Keratinocyte (primary cell): ENCODE results near the gene FYTTD1. TPM values are rescaled to one million over a fixed set of nuclear protein-coding genes. Genes with fewer than 3 reads are reported as not detected.

Experiments used
- DNase-seq: peaks from one replicate; pipeline ENCODE4 v3.0.0-alpha.2; 2011; ENCODE audit warnings: low read depth, missing footprints, low spot score
- FAIRE-seq: peaks from 2 replicates; lab custom pipeline; 2011; peaks lifted over from hg19 to GRCh38; lab: Jason Lieb, UNC
- H2AFZ ChIP-seq: 2 replicates; pipeline ENCODE4 v1.6.0; 2012; ENCODE audit warnings: low read length, control low read depth, inconsistent platforms; ENCODE audit not compliant: control insufficient read depth
- H3K27ac ChIP-seq: 2 replicates; pipeline ENCODE4 v1.5.1; 2011; ENCODE audit warnings: low read length; ENCODE audit not compliant: control insufficient read depth, insufficient read depth
- H3K27me3 ChIP-seq: 3 replicates; pipeline ENCODE4 v1.6.0; 2011; ENCODE audit warnings: low read length; ENCODE audit not compliant: control insufficient read depth, insufficient read depth; ENCODE audit errors: extremely low read depth
- H3K36me3 ChIP-seq, 2 experiments: 2 replicates in 1 of 2; 3 replicates in 1 of 2; pipeline ENCODE4 v1.5.1; 2011; ENCODE audit warnings: low read length in 2 of 2, mild to moderate bottlenecking in 1 of 2; ENCODE audit not compliant: control insufficient read depth in 2 of 2, insufficient read depth in 2 of 2; ENCODE audit errors: extremely low read depth in 1 of 2
- H3K4me1 ChIP-seq: 3 replicates; pipeline ENCODE4 v1.5.1; 2011; ENCODE audit warnings: low read length; ENCODE audit not compliant: control insufficient read depth, insufficient read depth; ENCODE audit errors: extremely low read depth
- H3K4me2 ChIP-seq: 3 replicates; pipeline ENCODE4 v1.6.0; 2011; ENCODE audit warnings: low read depth, low read length; ENCODE audit not compliant: control insufficient read depth, insufficient read depth; ENCODE audit errors: extremely low read depth
- H3K4me3 ChIP-seq, 3 experiments: fragments of 200-600 bp in 1 of 3; sonication (generic) in 1 of 3; 2 replicates in 2 of 3; 3 replicates in 1 of 3; pipeline ENCODE4 v1.5.1; 2011 to 2016; ENCODE audit warnings: low read length in 3 of 3, mild to moderate bottlenecking in 3 of 3, control low read depth in 2 of 3, inconsistent platforms in 1 of 3, low read depth in 1 of 3, mixed read lengths in 1 of 3, mixed run types in 1 of 3, moderate library complexity in 1 of 3; ENCODE audit not compliant: control insufficient read depth in 2 of 3, insufficient read depth in 2 of 3; ENCODE audit errors: extremely low read depth in 1 of 3
- H3K79me2 ChIP-seq: 2 replicates; pipeline ENCODE4 v1.6.0; 2012; ENCODE audit warnings: low read length; ENCODE audit not compliant: control insufficient read depth, insufficient read depth
- H3K9ac ChIP-seq: 3 replicates; pipeline ENCODE4 v1.6.0; 2011; ENCODE audit warnings: low read length; ENCODE audit not compliant: control insufficient read depth, insufficient read depth; ENCODE audit errors: extremely low read depth
- H3K9me1 ChIP-seq: 3 replicates; pipeline ENCODE4 v1.6.0; 2011; ENCODE audit warnings: low read length; ENCODE audit not compliant: control insufficient read depth, insufficient read depth; ENCODE audit errors: extremely low read depth
- H3K9me3 ChIP-seq: 2 replicates; pipeline ENCODE4 v1.5.1; 2012; ENCODE audit warnings: low read depth, low read length; ENCODE audit not compliant: control insufficient read depth
- H4K20me1 ChIP-seq: 3 replicates; pipeline ENCODE4 v1.6.0; 2011; ENCODE audit warnings: low read length; ENCODE audit not compliant: control insufficient read depth, insufficient read depth; ENCODE audit errors: extremely low read depth
- EZH2 ChIP-seq: IDR thresholded peaks from one replicate; pipeline ENCODE4 v1.6.1; 2012; ENCODE audit warnings: inconsistent platforms, mild to moderate bottlenecking, low read length, moderate library complexity
- dilution Hi-C: fragments of 300-500 bp; cut with MboI; formaldehyde crosslinking; loops from one replicate; pipeline ENCODE4 v1.7.0; 2020; ENCODE audit warnings: low sequenced_read_pairs; ENCODE audit not compliant: extremely low pct_ligation_motif_present
- polyA plus RNA-seq, 5 experiments: library from polyadenylated mRNA; depleted of rRNA in 3 of 5; stranded (reverse) in 3 of 5; stranded (forward) in 1 of 5; unstranded in 1 of 5; fragments of >200 nt; gene quantifications; 1 replicate in 1 of 5; 2 replicates in 3 of 5; 3 replicates in 1 of 5; pipeline versions ENCODE4 v1.2.1 to v1.2.3, GENCODE V29; 2011 to 2012; ENCODE audit warnings: missing spikeins in 2 of 5, low read depth in 1 of 5, low replicate concordance in 1 of 5
- TF ChIP-seq, protein P1 (sequence below), 3 experiments: IDR thresholded peaks in 1 of 3; conservative IDR thresholded peaks in 1 of 3; optimal IDR thresholded peaks in 1 of 3; 2 replicates in 2 of 3; 3 replicates in 1 of 3; pipeline versions ENCODE3 to v1.5.1; 2011; ENCODE audit warnings: low read length in 3 of 3, mild to moderate bottlenecking in 3 of 3, moderate library complexity in 2 of 3, control low read depth in 1 of 3, inconsistent platforms in 1 of 3; ENCODE audit not compliant: insufficient read depth in 2 of 3; ENCODE audit errors: extremely low read depth in 1 of 3

FYTTD1 gene
- polyA plus RNA-seq, 1 donor (not counting 4 experiments of a cell fraction or from before 2014, with no cell fraction given), result 48.0 TPM

GRCh38 chr3:197810901-197811300, 61.2 kb downstream of the FYTTD1 start:
- dilution Hi-C loops, result no loop called here
- no peaks in the 10 kb centered on the region for H3K9me1 ChIP-seq
- H4K20me1 ChIP-seq, result no peaks in the 10 kb centered on the region
- H3K36me3 ChIP-seq, result peaks cover 0 to 3% of the 10 kb centered on the region in 2 experiments
- no peak overlapping the region for H3K9ac ChIP-seq
- no peak for DNase-seq
- peaks cover 6% of the 10 kb centered on the region for H3K4me1 ChIP-seq
- H3K9me3 ChIP-seq, result no peaks in the 10 kb centered on the region
- H3K4me3 ChIP-seq, result no peak overlapping the region
- no peak overlapping the region for H3K4me2 ChIP-seq
- H3K27me3 ChIP-seq, result no peaks in the 10 kb centered on the region
- TF ChIP-seq, protein P1, sequence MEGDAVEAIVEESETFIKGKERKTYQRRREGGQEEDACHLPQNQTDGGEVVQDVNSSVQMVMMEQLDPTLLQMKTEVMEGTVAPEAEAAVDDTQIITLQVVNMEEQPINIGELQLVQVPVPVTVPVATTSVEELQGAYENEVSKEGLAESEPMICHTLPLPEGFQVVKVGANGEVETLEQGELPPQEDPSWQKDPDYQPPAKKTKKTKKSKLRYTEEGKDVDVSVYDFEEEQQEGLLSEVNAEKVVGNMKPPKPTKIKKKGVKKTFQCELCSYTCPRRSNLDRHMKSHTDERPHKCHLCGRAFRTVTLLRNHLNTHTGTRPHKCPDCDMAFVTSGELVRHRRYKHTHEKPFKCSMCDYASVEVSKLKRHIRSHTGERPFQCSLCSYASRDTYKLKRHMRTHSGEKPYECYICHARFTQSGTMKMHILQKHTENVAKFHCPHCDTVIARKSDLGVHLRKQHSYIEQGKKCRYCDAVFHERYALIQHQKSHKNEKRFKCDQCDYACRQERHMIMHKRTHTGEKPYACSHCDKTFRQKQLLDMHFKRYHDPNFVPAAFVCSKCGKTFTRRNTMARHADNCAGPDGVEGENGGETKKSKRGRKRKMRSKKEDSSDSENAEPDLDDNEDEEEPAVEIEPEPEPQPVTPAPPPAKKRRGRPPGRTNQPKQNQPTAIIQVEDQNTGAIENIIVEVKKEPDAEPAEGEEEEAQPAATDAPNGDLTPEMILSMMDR (optimal IDR thresholded peaks at IDR 0.05 in 1 of 3, IDR thresholded peaks at IDR 0.05 in 1 of 3, conservative IDR thresholded peaks at IDR 0.05 in 1 of 3; ENCODE audit: extremely low read depth in 1 of 3, insufficient read depth in 2 of 3, low read length in 3 of 3), result no peak
- TF ChIP-seq EZH2, result no peak
- H3K27ac ChIP-seq, result no peak overlapping the region
- no peak overlapping the region for H2AFZ ChIP-seq
- no peak for FAIRE-seq
- peaks cover 75% of the 10 kb centered on the region for H3K79me2 ChIP-seq

- Histone ChIP-seq H3K9me3 (no peaks in the 10 kb centered on the region), H3K4me2 (no peak overlapping the region)
- FAIRE-seq, result no peak
These were observed 61.7 kb downstream of the FYTTD1 start for GRCh38 chr3:197811343-197811742.

More at GRCh38 chr3:197811343-197811742, 61.7 kb downstream of the FYTTD1 start:
- H3K79me2 ChIP-seq, result peaks cover 75% of the 10 kb centered on the region
- no peak for DNase-seq
- H3K9me1 ChIP-seq, result no peaks in the 10 kb centered on the region
- no peaks in the 10 kb centered on the region for H4K20me1 ChIP-seq
- H3K36me3 ChIP-seq, result peaks cover 0 to 2% of the 10 kb centered on the region in 2 experiments
- H3K4me3 ChIP-seq, result no peak overlapping the region
- no peak overlapping the region for H3K27ac ChIP-seq
- H3K27me3 ChIP-seq, result no peaks in the 10 kb centered on the region
- dilution Hi-C loops, result no loop called here
- no peak for TF ChIP-seq EZH2
- TF ChIP-seq, protein P1 (optimal IDR thresholded peaks at IDR 0.05 in 1 of 3, IDR thresholded peaks at IDR 0.05 in 1 of 3, conservative IDR thresholded peaks at IDR 0.05 in 1 of 3; ENCODE audit: extremely low read depth in 1 of 3, insufficient read depth in 2 of 3, low read length in 3 of 3), result no peak
- no peak overlapping the region for H3K9ac ChIP-seq
- H3K4me1 ChIP-seq, result peaks cover 6% of the 10 kb centered on the region
- H2AFZ ChIP-seq, result no peak overlapping the region
